MM.1S (cell line): ENCODE measurements around the gene NFKB1.

Source experiments
- EZH2 ChIP-seq: fragments of 300-600 bp; sonication (generic); optimal IDR thresholded peaks from 2 replicates; pipeline ENCODE3; 2017; ENCODE audit warnings: low read depth, mild to moderate bottlenecking, antibody characterized with exemption, low read length, mixed read lengths
- TF ChIP-seq, protein P1 (sequence below): fragments of 300-600 bp; sonication (generic); IDR thresholded peaks from 2 replicates; pipeline ENCODE4 v1.5.1; 2016; ENCODE audit warnings: antibody characterized with exemption, low read length, mixed read lengths

DNA sequence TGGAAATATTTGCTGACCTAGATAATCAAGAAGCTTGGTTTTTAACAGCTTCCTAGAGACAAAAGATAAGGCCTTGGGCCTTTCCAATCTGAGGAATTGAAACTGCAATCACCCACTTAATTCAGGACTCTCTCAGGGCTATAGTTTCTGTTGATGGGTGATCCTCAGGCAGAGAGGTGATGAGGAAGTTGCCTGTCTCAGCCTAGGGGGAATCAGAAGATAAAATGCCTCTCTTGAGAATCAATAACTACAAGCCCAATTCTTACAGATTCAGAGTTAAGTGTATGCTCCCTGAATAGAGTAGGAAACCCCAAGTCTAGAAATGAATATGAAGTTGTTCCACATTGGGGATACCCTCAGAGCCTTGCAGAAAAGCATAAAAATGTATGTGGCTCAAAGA lies 45.5 kb downstream of the NFKB1 start:
- TF ChIP-seq, protein P1, sequence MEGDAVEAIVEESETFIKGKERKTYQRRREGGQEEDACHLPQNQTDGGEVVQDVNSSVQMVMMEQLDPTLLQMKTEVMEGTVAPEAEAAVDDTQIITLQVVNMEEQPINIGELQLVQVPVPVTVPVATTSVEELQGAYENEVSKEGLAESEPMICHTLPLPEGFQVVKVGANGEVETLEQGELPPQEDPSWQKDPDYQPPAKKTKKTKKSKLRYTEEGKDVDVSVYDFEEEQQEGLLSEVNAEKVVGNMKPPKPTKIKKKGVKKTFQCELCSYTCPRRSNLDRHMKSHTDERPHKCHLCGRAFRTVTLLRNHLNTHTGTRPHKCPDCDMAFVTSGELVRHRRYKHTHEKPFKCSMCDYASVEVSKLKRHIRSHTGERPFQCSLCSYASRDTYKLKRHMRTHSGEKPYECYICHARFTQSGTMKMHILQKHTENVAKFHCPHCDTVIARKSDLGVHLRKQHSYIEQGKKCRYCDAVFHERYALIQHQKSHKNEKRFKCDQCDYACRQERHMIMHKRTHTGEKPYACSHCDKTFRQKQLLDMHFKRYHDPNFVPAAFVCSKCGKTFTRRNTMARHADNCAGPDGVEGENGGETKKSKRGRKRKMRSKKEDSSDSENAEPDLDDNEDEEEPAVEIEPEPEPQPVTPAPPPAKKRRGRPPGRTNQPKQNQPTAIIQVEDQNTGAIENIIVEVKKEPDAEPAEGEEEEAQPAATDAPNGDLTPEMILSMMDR, result no peak
- no peak for TF ChIP-seq EZH2
